NOMO-1 (cell line): ENCODE results near the gene ZNF808.
"Not testable (repeated sequence)": the region's sequence is repeated elsewhere in the genome, so short reads cannot be mapped to it uniquely, and the experiment has no call there.

Source experiments
- DNase-seq, 2 experiments: peaks; one replicate each; lab custom pipeline; 2025; ENCODE audit not compliant: unreplicated experiment in 2 of 2; lab: John Stamatoyannopoulos, UW

Gene ZNF808

DNA sequence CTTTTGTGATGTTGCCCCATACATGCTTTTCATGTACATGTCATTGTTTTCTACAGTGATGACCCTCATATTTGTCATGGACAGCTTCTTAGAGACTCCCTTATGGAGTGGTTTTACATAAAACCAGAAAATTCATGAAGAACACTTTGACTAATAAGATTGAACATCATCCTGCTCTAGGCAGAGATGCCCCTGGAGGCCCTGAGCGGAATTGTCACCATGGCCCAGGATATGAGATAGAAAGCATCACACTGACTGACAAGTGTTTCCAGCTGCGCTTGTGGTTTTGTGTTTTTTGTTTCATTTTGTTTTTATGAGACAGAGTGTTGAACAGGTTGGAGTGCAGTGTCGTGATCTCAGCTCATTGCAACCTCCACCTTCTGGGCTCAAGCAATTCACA, 64.8 kb downstream of the ZNF808 start:
- no peak for DNase-seq

DNA sequence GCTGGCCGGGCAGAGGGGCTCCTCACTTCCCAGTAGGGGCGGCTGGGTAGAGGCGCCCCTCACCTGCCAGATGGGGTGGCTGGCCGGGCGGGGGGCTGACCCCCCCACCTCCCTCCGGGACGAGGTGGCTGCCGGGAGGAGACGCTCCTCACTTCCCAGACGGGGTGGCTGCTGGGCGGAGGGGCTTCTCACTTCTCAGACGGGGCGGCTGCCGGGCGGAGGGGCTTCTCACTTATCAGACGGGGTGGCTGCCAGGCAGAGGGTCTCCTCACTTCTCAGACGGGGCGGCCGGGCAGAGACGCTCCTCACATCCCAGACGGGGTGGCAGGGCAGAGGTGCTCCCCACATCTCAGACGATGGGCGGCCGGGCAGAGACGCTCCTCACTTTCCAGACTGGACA, 66.0 kb downstream of the ZNF808 start:
- not testable (repeated sequence) for DNase-seq

DNA sequence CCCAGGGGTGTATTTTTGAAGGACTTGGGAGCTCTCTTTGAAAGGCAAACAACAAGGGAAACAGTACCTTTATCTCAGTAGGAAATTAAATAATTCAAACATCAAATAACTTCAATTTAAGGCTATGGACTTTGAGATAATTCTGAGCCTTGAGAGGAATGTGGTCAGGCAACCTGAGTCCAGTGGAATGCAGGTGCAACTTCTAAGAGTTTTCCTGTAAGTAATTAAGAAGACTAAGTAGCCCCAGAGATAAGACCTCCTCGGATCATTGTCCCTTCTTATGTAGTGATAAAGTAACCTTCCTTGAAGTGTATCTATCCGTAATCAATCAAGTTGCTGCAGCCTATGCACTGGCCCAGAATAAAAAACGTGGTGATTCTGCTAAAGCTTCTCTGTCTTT, 71.8 kb downstream of the ZNF808 start:
- DNase-seq: no peak

DNA sequence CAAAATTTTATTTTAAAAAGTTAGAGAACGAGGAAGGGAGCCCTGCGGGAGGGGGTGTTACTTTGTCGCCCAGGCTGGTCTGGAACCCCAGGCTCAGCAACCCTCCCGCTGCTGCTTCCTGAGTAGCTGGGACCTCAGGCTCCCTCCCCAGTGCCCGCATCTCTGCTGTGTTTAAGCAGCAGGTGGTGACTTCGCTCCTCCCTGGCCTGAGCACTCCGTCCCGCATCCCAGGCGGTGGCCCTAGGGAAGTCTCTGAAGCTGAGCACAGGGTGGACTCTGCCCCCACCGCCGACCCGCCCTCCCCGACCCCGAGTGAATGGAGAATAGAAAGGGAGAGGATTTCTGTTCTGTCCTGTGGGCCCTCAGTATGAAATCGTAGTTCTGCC, 73.2 kb downstream of the ZNF808 start:
- peak in 1 of 2 experiments; percentile 31 for DNase-seq

DNA sequence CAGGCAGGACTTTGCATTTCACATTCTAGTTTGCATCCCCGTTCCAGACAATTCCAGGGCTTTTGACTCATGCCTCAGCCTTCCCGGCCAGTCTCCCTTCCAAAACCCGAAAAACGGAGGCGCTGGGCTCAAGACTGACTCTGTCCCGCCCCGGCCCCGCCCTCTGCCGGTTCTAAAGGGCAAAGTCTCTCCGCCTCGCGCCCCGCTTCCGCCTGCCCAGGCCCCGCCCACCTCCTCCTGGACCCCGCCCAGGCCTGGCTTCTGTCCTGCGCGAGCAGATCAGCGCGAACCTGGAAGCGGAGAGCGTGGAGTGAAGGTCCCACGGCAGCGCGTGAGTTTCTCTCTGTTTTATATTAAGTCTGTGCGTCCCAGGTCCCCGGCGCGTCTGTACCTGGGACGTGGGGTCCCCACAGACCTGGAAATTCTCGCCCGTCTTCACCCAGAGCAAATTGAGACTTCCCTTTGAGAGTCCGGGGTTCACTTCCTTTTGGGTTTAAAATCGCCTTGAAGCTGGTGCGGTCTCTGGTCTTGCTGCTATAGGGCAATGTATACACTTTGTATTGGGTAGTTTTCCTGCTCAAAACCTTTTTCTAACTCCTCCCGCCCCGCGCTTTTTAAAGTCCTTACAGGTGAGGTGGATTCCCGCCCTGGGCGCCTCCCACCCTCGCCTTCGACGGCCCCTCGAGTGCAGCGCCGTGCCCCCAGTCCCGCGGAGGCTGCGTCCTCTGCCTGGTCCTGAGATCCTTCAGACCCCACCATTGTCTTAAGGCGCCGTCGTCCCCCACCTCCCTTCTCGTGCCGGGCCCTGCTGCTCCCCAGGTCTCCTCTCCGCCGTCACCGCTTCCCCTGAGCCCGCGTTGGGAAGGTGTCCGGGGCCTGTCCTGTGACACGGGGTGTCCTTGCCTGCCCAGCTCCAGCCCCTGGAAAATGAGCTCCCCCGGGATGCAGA, 73.8 kb downstream of the ZNF808 start:
- DNase-seq: peak; percentile 75 to 88

DNA sequence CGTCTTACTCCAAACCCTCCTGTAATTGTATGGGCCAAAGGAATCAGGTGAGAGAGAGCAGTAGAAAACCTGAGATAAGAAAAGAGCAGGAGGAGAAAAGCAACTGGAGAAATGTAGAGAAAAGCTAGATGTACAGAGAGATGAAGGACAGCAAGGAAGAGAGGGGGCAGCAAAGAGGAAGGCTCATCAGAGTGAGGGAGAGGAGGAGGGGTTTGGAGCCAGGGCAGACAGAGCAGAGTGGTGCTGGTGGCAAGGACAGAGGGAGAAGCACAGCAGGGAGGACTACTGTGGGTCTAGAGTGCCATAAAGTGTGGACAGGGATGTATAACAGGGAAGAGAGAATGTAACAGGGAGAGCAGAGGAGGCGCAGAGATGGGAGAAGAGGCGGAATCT, 74.5 kb downstream of the ZNF808 start:
- DNase-seq: peak; percentile 13 to 35

DNA sequence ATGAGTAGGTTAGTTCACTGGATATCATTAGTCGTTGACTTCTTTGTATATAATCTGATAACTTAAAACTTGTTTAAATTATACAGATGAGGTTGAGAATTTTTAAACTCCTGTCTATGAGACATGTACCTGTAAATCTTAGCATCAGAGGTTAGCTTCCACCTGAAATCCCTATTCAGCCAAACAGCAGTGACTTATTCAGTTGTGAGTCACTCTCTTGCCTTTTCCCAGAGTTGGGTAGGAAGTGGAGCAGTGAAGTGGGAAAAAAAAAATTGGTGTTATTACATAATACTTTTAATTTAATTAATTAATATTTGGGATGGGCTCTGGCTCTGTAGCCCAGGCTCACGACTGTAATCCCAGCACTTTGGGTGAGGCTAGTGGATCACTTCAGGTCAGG, 75.5 kb downstream of the ZNF808 start:
- DNase-seq: no peak

DNA sequence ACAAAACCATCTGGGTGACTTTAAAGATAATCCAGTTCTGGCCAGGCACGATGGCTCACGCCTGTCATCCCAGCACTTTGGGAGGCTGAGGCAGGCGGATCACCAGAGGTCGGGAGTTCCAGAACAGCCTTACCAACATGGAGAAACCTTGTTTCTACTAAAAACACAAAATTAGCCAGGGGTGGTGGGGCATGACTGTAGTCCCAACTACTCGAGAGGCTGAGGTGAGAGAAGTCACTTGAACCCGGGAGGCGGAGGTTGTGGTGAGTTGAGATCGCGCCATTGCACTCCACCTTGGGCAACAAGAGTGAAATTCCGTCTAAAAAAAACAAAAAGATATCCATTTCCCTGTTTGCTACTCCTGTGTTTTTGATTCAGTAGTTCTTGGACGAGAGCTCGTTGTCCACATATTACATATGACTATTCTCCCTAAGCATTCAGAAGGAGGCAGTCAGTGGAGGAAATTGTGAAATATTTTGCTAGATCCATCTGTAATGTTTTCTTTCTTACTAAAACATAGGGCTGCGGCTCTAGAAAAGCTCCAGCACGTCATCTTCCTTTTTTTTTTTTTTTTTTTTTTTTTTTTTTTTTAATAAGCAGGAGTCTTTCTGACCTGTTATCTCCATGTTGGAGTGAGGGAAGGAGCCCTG, 76.2 kb downstream of the ZNF808 start:
- DNase-seq: no peak
